Gastrocnemius medialis (tissue), 4 donors: ENCODE measurements around the gene LEFTY2. TPM values are rescaled to one million over a fixed set of nuclear protein-coding genes. Genes with fewer than 3 reads are reported as not detected.

Source experiments
- ATAC-seq, 2 donors: fragments of 150-250 bp; one replicate each; pipeline ENCODE4 v1.9.1; 2016
- DNase-seq, 2 donors: peaks; one replicate each; pipeline ENCODE4 v3.0.0-alpha.2; 2019
- H3K27ac ChIP-seq, 4 donors: fragments of 200-600 bp; sonication (generic); 1 replicate in 1 of 4; 2 replicates in 3 of 4; pipeline ENCODE4 v1.5.1; 2016 to 2018; ENCODE audit warnings: mild to moderate bottlenecking in 2 of 4, moderate library complexity in 1 of 4
- H3K27me3 ChIP-seq, 3 donors: fragments of 200-600 bp; sonication (generic) in 2 of 3; 1 replicate in 1 of 3; 2 replicates in 2 of 3; pipeline versions ENCODE4 v1.5.1 to v1.6.0; 2016 to 2019; ENCODE audit warnings: mild to moderate bottlenecking in 1 of 3, moderate library complexity in 1 of 3
- H3K36me3 ChIP-seq, 2 donors: fragments of 200-600 bp; sonication (generic) in 1 of 2; one replicate each; pipeline ENCODE4 v1.5.1; 2017 to 2018
- H3K4me1 ChIP-seq, 2 donors: fragments of 200-600 bp; sonication (generic) in 1 of 2; one replicate each; pipeline ENCODE4 v1.5.1; 2016 to 2017; ENCODE audit warnings: mild to moderate bottlenecking in 2 of 2
- H3K4me3 ChIP-seq, 4 donors: fragments of 200-600 bp; sonication (generic) in 3 of 4; 1 replicate in 1 of 4; 2 replicates in 3 of 4; pipeline ENCODE4 v1.5.1; 2016 to 2019; ENCODE audit warnings: mild to moderate bottlenecking in 2 of 4
- H3K9me3 ChIP-seq, 3 donors: fragments of 200-600 bp; sonication (generic) in 2 of 3; 1 replicate in 1 of 3; 2 replicates in 2 of 3; pipeline ENCODE4 v1.5.1; 2016 to 2019
- POLR2A ChIP-seq, 2 donors: fragments of 450-650 bp; IDR thresholded peaks; one replicate each; pipeline ENCODE4 v1.6.1; 2017; ENCODE audit warnings: antibody characterized with exemption in 2 of 2, mild to moderate bottlenecking in 2 of 2, moderate library complexity in 2 of 2
- in situ Hi-C, 4 donors: fragments of 200-750 bp; cut with MboI; loops; one replicate each; pipeline versions ENCODE4 v1.15.0 to v1.8.0; 2017; ENCODE audit warnings: low sequenced_read_pairs in 4 of 4
- intact Hi-C: fragments of 100-400 bp; cut with DNase I; formaldehyde crosslinking; loops from one replicate; pipeline ENCODE4 v1.15.1; 2023; ENCODE audit warnings: low total_unique reads
- total RNA-seq, 4 donors: library from RNA; depleted of rRNA; stranded (reverse); fragments of >200 nt; gene quantifications; one replicate each; pipeline versions ENCODE4 v1.1.0 to v1.2.3, GENCODE V29; 2016
- TF ChIP-seq, protein P1 (sequence below), 5 experiments: fragments of 450-650 bp in 3 of 5; fragments of 200-600 bp in 2 of 5; sonication (generic) in 2 of 5; IDR thresholded peaks in 4 of 5; conservative IDR thresholded peaks in 1 of 5; 1 replicate in 4 of 5; 2 replicates in 1 of 5; pipeline ENCODE4 v1.5.1; 2016 to 2019; ENCODE audit warnings: antibody characterized with exemption in 5 of 5, mild to moderate bottlenecking in 3 of 5, moderate library complexity in 3 of 5

LEFTY2 gene
- total RNA-seq, 4 donors from 2014 or later, result 0.20 TPM; not detected in 3

DNA sequence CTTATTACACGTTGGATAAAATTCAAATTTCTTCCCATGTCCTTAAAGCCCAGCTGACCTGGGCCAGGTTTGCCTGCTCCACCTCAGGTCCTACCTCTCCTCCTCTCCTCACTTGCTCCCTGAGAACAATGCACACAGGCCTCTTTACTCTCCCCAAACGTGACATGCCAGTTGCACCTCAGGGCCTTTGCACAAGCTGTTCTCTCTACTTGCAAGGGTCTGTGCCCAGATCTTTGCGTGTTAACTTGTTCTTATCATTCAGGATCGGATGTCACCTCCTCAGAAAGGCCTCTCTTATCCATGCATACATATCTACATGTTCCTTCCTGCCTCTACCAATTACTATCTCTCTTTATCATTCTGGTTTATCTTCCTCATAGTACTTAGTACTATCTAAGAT is 37.4 kb downstream of the LEFTY2 start:
- TF ChIP-seq POLR2A (IDR thresholded peaks at IDR 0.05), result no peak
- TF ChIP-seq, protein P1, sequence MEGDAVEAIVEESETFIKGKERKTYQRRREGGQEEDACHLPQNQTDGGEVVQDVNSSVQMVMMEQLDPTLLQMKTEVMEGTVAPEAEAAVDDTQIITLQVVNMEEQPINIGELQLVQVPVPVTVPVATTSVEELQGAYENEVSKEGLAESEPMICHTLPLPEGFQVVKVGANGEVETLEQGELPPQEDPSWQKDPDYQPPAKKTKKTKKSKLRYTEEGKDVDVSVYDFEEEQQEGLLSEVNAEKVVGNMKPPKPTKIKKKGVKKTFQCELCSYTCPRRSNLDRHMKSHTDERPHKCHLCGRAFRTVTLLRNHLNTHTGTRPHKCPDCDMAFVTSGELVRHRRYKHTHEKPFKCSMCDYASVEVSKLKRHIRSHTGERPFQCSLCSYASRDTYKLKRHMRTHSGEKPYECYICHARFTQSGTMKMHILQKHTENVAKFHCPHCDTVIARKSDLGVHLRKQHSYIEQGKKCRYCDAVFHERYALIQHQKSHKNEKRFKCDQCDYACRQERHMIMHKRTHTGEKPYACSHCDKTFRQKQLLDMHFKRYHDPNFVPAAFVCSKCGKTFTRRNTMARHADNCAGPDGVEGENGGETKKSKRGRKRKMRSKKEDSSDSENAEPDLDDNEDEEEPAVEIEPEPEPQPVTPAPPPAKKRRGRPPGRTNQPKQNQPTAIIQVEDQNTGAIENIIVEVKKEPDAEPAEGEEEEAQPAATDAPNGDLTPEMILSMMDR (IDR thresholded peaks at IDR 0.05 in 4 of 5, conservative IDR thresholded peaks at IDR 0.05 in 1 of 5), result no peak
- no peaks in the 10 kb centered on the region for H3K9me3 ChIP-seq
- H3K4me1 ChIP-seq, result no peaks in the 10 kb centered on the region
- H3K4me3 ChIP-seq, result no peak overlapping the region
- in situ Hi-C loops, result no loop called here
- no peak overlapping the region for H3K27ac ChIP-seq
- no peaks in the 10 kb centered on the region for H3K27me3 ChIP-seq
- H3K36me3 ChIP-seq, result no peaks in the 10 kb centered on the region
- intact Hi-C loops, result no loop called here
- DNase-seq, result no peak
- no peak for ATAC-seq

DNA sequence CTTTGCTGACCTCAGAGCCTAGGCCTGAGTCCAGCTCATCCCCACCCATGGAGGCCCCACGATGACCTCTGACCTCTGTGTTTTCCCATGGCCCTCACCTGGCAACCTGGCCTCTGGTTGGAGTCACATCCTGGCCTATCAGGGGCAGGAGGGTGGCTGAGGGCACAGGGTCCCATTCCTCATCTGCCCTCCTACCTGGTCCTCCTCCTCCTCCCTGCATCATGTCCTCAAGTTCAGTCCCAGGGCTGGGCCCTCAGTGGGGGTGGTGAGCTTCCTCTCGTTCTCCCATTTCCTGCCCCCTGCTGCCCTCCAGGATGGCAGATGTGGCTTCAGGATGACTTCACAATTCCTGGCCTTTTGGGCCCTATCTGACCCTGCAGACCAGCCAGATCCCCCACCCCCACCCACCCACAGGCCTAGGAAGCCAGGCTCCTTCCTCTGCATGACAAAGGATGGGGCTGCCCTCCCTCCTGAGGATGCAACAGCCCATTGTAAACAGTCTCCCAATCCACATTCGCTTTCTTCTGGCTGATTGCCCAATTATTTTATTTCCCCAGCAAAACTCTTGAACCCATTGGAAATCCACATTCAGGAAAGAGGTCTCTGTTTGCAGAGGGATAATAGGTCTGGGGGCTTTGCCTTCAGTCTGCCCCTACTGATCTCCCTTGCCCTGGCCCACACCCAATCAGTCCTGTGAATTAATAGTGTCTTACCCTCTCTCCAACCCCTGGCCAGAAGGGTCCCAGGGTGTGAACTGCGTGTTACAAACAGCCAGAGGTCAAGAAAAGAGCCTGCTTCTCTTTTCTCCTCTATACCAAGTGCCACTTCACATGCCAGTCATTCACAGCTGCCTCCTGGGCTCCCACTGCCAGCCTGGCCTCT is 41.7 kb downstream of the LEFTY2 start:
- H3K9me3 ChIP-seq, result no peaks in the 10 kb centered on the region
- ATAC-seq, result no peak
- in situ Hi-C loops (no loop called here), intact Hi-C loops (no loop called here)
- H3K27ac ChIP-seq, result no peak overlapping the region
- no peaks in the 10 kb centered on the region for H3K4me1 ChIP-seq
- H3K27me3 ChIP-seq, result no peaks in the 10 kb centered on the region
- no peaks in the 10 kb centered on the region for H3K36me3 ChIP-seq
- DNase-seq, result no peak
- H3K4me3 ChIP-seq, result no peak overlapping the region
- TF ChIP-seq POLR2A (IDR thresholded peaks at IDR 0.05), result no peak
- TF ChIP-seq, protein P1 (IDR thresholded peaks at IDR 0.05 in 4 of 5, conservative IDR thresholded peaks at IDR 0.05 in 1 of 5), result no peak

DNA sequence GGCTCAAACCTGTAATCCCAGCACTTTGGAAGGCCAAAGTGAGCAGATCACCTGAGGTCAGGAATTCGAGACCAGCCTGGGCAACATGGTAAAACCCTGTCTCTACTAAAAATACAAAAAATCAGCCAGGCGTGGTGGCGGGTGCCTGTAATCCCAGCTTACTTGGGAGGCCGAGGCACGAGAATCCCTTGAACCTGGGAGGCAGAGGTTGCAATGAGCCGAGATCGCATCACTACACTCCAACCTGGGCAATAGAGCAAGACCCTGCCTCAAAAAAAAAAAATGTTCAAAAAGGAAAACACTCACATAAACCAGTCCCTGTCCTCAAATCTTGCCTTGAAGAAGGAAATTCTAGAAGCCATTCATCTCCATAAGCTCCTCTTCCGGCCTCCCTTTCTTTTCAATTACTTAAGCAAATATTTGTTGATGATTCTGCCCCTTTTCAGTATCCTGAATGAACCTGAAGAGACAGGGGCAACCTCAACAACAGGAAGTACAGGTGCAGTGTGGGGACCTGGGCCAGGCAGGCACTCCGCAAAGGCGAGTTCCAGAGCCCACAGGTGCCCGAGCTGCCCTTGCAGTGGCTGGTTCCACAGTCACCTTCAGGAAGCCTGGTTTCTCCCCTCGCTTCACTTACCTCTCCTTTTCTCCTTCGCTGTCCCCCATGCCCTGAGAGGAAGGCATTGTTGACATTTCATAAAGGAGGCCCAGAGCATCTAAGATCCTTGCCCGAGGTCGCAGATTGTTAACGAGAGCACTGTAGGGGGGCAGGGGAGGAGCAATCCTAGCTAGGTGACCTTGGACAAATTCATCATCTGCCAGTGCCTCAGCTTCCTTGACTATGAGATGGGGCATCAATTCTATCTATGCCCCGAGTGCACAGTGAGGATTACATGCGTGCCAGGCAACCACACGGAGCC is 43.2 kb downstream of the LEFTY2 start:
- Histone ChIP-seq H3K27me3 (no peaks in the 10 kb centered on the region), H3K9me3 (no peaks in the 10 kb centered on the region), H3K27ac (no peak overlapping the region), H3K36me3 (no peaks in the 10 kb centered on the region), H3K4me1 (no peaks in the 10 kb centered on the region), H3K4me3 (no peak overlapping the region)
- no peak for ATAC-seq
- TF ChIP-seq POLR2A (IDR thresholded peaks at IDR 0.05), result no peak
- TF ChIP-seq, protein P1 (IDR thresholded peaks at IDR 0.05 in 4 of 5, conservative IDR thresholded peaks at IDR 0.05 in 1 of 5), result no peak
- no peak for DNase-seq
- in situ Hi-C loops, result no loop called here
- intact Hi-C loops, result no loop called here

DNA sequence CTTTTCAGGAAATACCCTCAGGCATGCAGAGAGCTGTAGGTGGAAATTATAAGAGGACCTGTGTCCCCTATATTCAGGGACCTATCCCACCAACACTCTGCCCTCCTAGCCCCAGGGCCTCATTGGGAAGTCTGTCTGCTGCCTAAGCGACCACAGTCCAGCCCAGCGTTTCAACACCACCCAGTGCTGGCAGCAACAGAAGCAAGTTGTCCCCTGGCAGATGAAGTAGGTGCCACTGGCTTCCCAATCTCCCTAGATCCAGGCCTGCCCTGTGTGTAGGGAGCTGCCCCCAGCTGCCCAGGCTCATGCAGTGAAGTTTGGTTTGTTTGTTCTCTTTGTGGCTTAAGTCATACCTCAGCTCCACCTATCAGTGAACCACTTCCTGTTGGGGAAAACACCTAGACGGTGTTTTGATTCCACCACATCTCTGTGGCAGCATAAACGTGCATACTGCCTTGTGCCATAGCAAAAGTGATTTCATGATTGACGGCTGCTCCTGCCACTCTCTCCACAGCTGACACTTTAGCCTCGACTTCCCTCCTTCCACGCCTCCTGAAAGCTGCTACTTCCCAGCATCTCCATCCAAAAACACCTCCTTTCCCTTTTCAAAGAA is 44.0 kb downstream of the LEFTY2 start:
- ATAC-seq (no peak), DNase-seq (no peak)
- no peak overlapping the region for H3K27ac ChIP-seq
- no peaks in the 10 kb centered on the region for H3K27me3 ChIP-seq
- no peaks in the 10 kb centered on the region for H3K36me3 ChIP-seq
- in situ Hi-C loops, result no loop called here
- H3K9me3 ChIP-seq, result no peaks in the 10 kb centered on the region
- no peaks in the 10 kb centered on the region for H3K4me1 ChIP-seq
- intact Hi-C loops, result no loop called here
- no peak for TF ChIP-seq POLR2A (IDR thresholded peaks at IDR 0.05)
- TF ChIP-seq, protein P1 (IDR thresholded peaks at IDR 0.05 in 4 of 5, conservative IDR thresholded peaks at IDR 0.05 in 1 of 5), result no peak
- no peak overlapping the region for H3K4me3 ChIP-seq
